Measurements from ENCODE around the gene ENC1.
A peak's percentile ranks its signal among the peaks of the same experiment; 100 is the strongest.

Gene ENC1

GRCh38 chr5:74647096-74647495 is 6.6 kb upstream of the ENC1 start:
- Histone ChIP-seq H3K4me2 (ENCODE audit: low read length) (no peak overlapping the region), H3K9me3 (ENCODE audit: insufficient read depth, low read depth, low read length) (no peaks in the 10 kb centered on the region), H3K27me3 (ENCODE audit: insufficient read depth, low read length) (no peaks in the 10 kb centered on the region), H4K12ac (ENCODE audit: low read depth, low read length) (no peak overlapping the region), H2BK12ac (ENCODE audit: low read length) (peak overlapping the region; percentile 69), H3K79me1 (ENCODE audit: low read length) (peaks cover 23% of the 10 kb centered on the region), H3K4me3 (ENCODE audit: low read depth, low read length) (no peak overlapping the region), H4K8ac (ENCODE audit: low read depth, low read length) (no peak overlapping the region), H2AK5ac (ENCODE audit: low read length) (no peak overlapping the region), H3K4ac (ENCODE audit: low read depth, low read length) (no peak overlapping the region), H3K79me2 (ENCODE audit: control insufficient read depth, insufficient read depth, low read length, poor library complexity) (peaks cover 4% of the 10 kb centered on the region), H3K4me1 (ENCODE audit: control insufficient read depth in 1 of 2, insufficient read depth in 2 of 2, low read length in 2 of 2) (peaks cover 11 to 18% of the 10 kb centered on the region in 2 experiments), H2AFZ (ENCODE audit: insufficient read depth, low read length, poor library complexity) (no peak overlapping the region), H3K23ac (ENCODE audit: low read length) (no peak overlapping the region), H3K14ac (ENCODE audit: low read length) (no peak overlapping the region), H3K27ac (ENCODE audit: low read depth, low read length) (no peak overlapping the region), H2BK5ac (ENCODE audit: low read depth, low read length, poor library complexity) (peak overlapping the region; percentile 39), H3K9ac (ENCODE audit: low read length) (no peak overlapping the region), H3K18ac (ENCODE audit: low read length) (no peak overlapping the region), H3K36me3 (ENCODE audit: control insufficient read depth in 1 of 2, insufficient read depth in 2 of 2, low read length in 2 of 2) (no peaks in the 10 kb centered on the region), H4K91ac (ENCODE audit: low read depth, low read length) (peak overlapping the region; percentile 51), H2BK120ac (ENCODE audit: insufficient read depth, low read length, poor library complexity) (peak overlapping the region; percentile 53)
- WGBS (ENCODE audit: extremely low coverage, insufficient coverage, insufficient read length), result no CpG with 5 or more reads among the region's 1 CpG
- DNase-seq, result no peak

- peaks cover 44% of the 10 kb centered on the region for H3K79me1 ChIP-seq (ENCODE audit: low read length)
- WGBS (ENCODE audit: extremely low coverage, insufficient coverage, insufficient read length), result no CpG with 5 or more reads among the region's 4 CpGs
- no peak overlapping the region for H2AFZ ChIP-seq (ENCODE audit: insufficient read depth, low read length, poor library complexity)
- no peak overlapping the region for H3K4me2 ChIP-seq (ENCODE audit: low read length)
- H2AK5ac ChIP-seq (ENCODE audit: low read length), result no peak overlapping the region
- H3K4me1 ChIP-seq (ENCODE audit: control insufficient read depth in 1 of 2, insufficient read depth in 2 of 2, low read length in 2 of 2), result peaks cover 18 to 24% of the 10 kb centered on the region in 2 experiments
- peak overlapping the region; percentile 86 for H3K27ac ChIP-seq (ENCODE audit: low read depth, low read length)
- H4K12ac ChIP-seq (ENCODE audit: low read depth, low read length), result no peak overlapping the region
- peak overlapping the region; percentile 43 for H2BK120ac ChIP-seq (ENCODE audit: insufficient read depth, low read length, poor library complexity)
- H3K23ac ChIP-seq (ENCODE audit: low read length), result no peak overlapping the region
- no peak overlapping the region for H3K4ac ChIP-seq (ENCODE audit: low read depth, low read length)
- H4K91ac ChIP-seq (ENCODE audit: low read depth, low read length), result no peak overlapping the region
- no peak overlapping the region for H4K8ac ChIP-seq (ENCODE audit: low read depth, low read length)
- H3K4me3 ChIP-seq (ENCODE audit: low read depth, low read length), result no peak overlapping the region
- no peaks in the 10 kb centered on the region for H3K27me3 ChIP-seq (ENCODE audit: insufficient read depth, low read length)
- H3K36me3 ChIP-seq (ENCODE audit: control insufficient read depth in 1 of 2, insufficient read depth in 2 of 2, low read length in 2 of 2), result peaks cover 2 to 3% of the 10 kb centered on the region in 2 experiments
- peak overlapping the region; percentile 17 for H2BK5ac ChIP-seq (ENCODE audit: low read depth, low read length, poor library complexity)
- no peak overlapping the region for H3K9ac ChIP-seq (ENCODE audit: low read length)
- peak; percentile 58 to 86 for DNase-seq
- no peaks in the 10 kb centered on the region for H3K9me3 ChIP-seq (ENCODE audit: insufficient read depth, low read depth, low read length)
- H2BK12ac ChIP-seq (ENCODE audit: low read length), result no peak overlapping the region
- H3K79me2 ChIP-seq (ENCODE audit: control insufficient read depth, insufficient read depth, low read length, poor library complexity), result peaks cover 23% of the 10 kb centered on the region
- no peak overlapping the region for H3K18ac ChIP-seq (ENCODE audit: low read length)
- no peak overlapping the region for H3K14ac ChIP-seq (ENCODE audit: low read length)
These were observed 2.6 kb upstream of the ENC1 start for GRCh38 chr5:74643111-74643562.

- no peaks in the 10 kb centered on the region for H3K9me3 ChIP-seq (ENCODE audit: insufficient read depth, low read depth, low read length)
- no peak overlapping the region for H3K4ac ChIP-seq (ENCODE audit: low read depth, low read length)
- H3K4me3 ChIP-seq (ENCODE audit: low read depth, low read length), result no peak overlapping the region
- no CpG with 5 or more reads among the region's 6 CpGs for WGBS (ENCODE audit: extremely low coverage, insufficient coverage, insufficient read length)
- peak overlapping the region; percentile 76 for H2BK12ac ChIP-seq (ENCODE audit: low read length)
- H2BK5ac ChIP-seq (ENCODE audit: low read depth, low read length, poor library complexity), result peak overlapping the region; percentile 65
- peaks cover 18 to 24% of the 10 kb centered on the region in 2 experiments for H3K4me1 ChIP-seq (ENCODE audit: control insufficient read depth in 1 of 2, insufficient read depth in 2 of 2, low read length in 2 of 2)
- H4K8ac ChIP-seq (ENCODE audit: low read depth, low read length), result peak overlapping the region; percentile 8
- no peak overlapping the region for H4K12ac ChIP-seq (ENCODE audit: low read depth, low read length)
- peaks cover 2 to 4% of the 10 kb centered on the region in 2 experiments for H3K36me3 ChIP-seq (ENCODE audit: control insufficient read depth in 1 of 2, insufficient read depth in 2 of 2, low read length in 2 of 2)
- H3K27ac ChIP-seq (ENCODE audit: low read depth, low read length), result peak overlapping the region; percentile 86
- H3K4me2 ChIP-seq (ENCODE audit: low read length), result no peak overlapping the region
- no peak overlapping the region for H2AK5ac ChIP-seq (ENCODE audit: low read length)
- peak overlapping the region; percentile 89 for H2BK120ac ChIP-seq (ENCODE audit: insufficient read depth, low read length, poor library complexity)
- H3K14ac ChIP-seq (ENCODE audit: low read length), result peak overlapping the region; percentile 37
- H4K91ac ChIP-seq (ENCODE audit: low read depth, low read length), result peak overlapping the region; percentile 88
- no peak for DNase-seq
- H3K23ac ChIP-seq (ENCODE audit: low read length), result no peak overlapping the region
- H3K9ac ChIP-seq (ENCODE audit: low read length), result no peak overlapping the region
- peaks cover 23% of the 10 kb centered on the region for H3K79me2 ChIP-seq (ENCODE audit: control insufficient read depth, insufficient read depth, low read length, poor library complexity)
- no peaks in the 10 kb centered on the region for H3K27me3 ChIP-seq (ENCODE audit: insufficient read depth, low read length)
- peak overlapping the region; percentile 4 for H3K18ac ChIP-seq (ENCODE audit: low read length)
- peaks cover 44% of the 10 kb centered on the region for H3K79me1 ChIP-seq (ENCODE audit: low read length)
- peak overlapping the region; percentile 64 for H2AFZ ChIP-seq (ENCODE audit: insufficient read depth, low read length, poor library complexity)
These were observed 2.0 kb upstream of the ENC1 start for GRCh38 chr5:74642543-74642863.

GRCh38 chr5:74641735-74642542 is 1.4 kb upstream of the ENC1 start:
- peaks cover 2 to 9% of the 10 kb centered on the region in 2 experiments for H3K36me3 ChIP-seq (ENCODE audit: control insufficient read depth in 1 of 2, insufficient read depth in 2 of 2, low read length in 2 of 2)
- H2BK5ac ChIP-seq (ENCODE audit: low read depth, low read length, poor library complexity), result peak overlapping the region; percentile 97
- no peaks in the 10 kb centered on the region for H3K9me3 ChIP-seq (ENCODE audit: insufficient read depth, low read depth, low read length)
- peaks cover 18 to 25% of the 10 kb centered on the region in 2 experiments for H3K4me1 ChIP-seq (ENCODE audit: control insufficient read depth in 1 of 2, insufficient read depth in 2 of 2, low read length in 2 of 2)
- H2BK12ac ChIP-seq (ENCODE audit: low read length), result peak overlapping the region; percentile 76
- H3K4me2 ChIP-seq (ENCODE audit: low read length), result peak overlapping the region; percentile 86
- peak overlapping the region; percentile 37 for H3K14ac ChIP-seq (ENCODE audit: low read length)
- H3K23ac ChIP-seq (ENCODE audit: low read length), result no peak overlapping the region
- peak overlapping the region; percentile 8 for H4K8ac ChIP-seq (ENCODE audit: low read depth, low read length)
- H3K27ac ChIP-seq (ENCODE audit: low read depth, low read length), result peak overlapping the region; percentile 86
- H2BK120ac ChIP-seq (ENCODE audit: insufficient read depth, low read length, poor library complexity), result peak overlapping the region; percentile 89
- H4K12ac ChIP-seq (ENCODE audit: low read depth, low read length), result peak overlapping the region; percentile 39
- H3K79me1 ChIP-seq (ENCODE audit: low read length), result peaks cover 41% of the 10 kb centered on the region
- H3K4me3 ChIP-seq (ENCODE audit: low read depth, low read length), result no peak overlapping the region
- no peaks in the 10 kb centered on the region for H3K27me3 ChIP-seq (ENCODE audit: insufficient read depth, low read length)
- no CpG with 5 or more reads among the region's 28 CpGs for WGBS (ENCODE audit: extremely low coverage, insufficient coverage, insufficient read length)
- peak overlapping the region; percentile 96 for H4K91ac ChIP-seq (ENCODE audit: low read depth, low read length)
- H2AFZ ChIP-seq (ENCODE audit: insufficient read depth, low read length, poor library complexity), result peak overlapping the region; percentile 64
- H3K18ac ChIP-seq (ENCODE audit: low read length), result peak overlapping the region; percentile 10
- H2AK5ac ChIP-seq (ENCODE audit: low read length), result peak overlapping the region; percentile 32
- peak; percentile 54 to 81 for DNase-seq
- peaks cover 26% of the 10 kb centered on the region for H3K79me2 ChIP-seq (ENCODE audit: control insufficient read depth, insufficient read depth, low read length, poor library complexity)
- H3K4ac ChIP-seq (ENCODE audit: low read depth, low read length), result peak overlapping the region; percentile 61
- peak overlapping the region; percentile 59 for H3K9ac ChIP-seq (ENCODE audit: low read length)
